GM18861 (cell line): ENCODE measurements around the gene RNF40.
A peak's percentile ranks its signal among the peaks of the same experiment; 100 is the strongest.
"Not testable (repeated sequence)": the region's sequence is repeated elsewhere in the genome, so short reads cannot be mapped to it uniquely, and the experiment has no call there.

ENCODE experiments used
- ATAC-seq: cut with Tn5 transposase; IDR thresholded peaks from one replicate; pipeline ENCODE4 v1.9.1; 2021; ENCODE audit not compliant: unreplicated experiment

The RNF40 gene

DNA sequence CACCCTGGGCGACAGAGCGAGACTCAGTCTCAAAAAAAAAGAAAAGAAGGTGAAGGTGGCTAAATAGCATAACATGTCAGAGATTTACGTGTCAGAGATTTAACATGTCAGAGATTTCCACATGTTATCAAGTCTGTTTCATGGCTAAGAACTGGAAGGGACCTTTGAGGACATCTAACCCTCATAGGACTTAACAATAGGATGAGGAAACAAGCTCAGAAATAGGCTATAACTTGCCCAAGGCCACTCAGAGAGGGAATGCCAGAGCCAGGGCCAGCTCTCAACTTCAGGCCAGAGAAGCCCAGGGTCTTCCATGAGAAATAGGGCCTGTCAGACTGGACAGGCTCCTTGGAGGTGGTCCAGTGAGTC is 51.7 kb downstream of the RNF40 start:
- ATAC-seq, result peak; percentile 5

DNA sequence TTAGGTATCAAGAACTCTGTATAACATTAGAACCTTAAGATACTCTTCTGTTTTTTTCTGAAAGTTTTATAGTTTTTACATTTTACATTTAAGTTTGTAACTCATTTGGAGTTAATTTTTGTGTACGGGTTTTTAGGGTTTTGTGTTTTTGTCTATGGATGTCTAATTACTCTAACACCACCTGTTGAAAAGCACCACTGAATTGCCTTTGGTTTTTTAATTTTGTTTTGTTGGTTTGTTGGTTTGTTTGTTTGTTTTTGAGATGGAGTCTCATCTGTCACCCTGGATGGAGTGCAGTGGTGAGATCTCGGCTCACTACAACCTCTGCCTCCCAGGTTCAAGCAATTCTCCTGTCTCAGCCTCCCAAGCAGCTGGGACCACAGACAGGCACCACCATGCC is 54.6 kb downstream of the RNF40 start:
- no peak for ATAC-seq

DNA sequence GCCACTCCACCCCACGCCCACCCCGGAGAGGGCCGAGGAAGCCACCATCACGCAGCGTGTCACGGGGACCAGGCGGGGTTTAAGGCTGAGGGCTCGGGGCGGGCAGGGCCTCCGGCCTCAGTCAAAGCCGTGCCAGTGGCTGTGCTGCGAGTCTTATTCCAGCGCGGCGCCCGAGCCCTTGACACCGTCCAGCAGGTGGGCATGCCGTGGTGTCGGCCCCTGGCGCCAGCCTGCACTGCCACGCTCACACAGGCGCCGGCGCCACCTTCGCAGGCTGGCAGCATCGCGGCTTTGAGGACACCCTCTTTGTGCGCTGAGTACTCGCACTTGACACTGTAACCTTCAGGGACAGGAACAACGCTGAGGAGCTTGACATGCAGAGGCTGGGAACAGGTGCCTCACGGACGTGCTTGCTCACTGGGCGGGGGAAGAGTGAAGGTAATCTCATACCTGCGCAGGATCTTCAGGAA is 58.9 kb downstream of the RNF40 start:
- ATAC-seq, result no peak

DNA sequence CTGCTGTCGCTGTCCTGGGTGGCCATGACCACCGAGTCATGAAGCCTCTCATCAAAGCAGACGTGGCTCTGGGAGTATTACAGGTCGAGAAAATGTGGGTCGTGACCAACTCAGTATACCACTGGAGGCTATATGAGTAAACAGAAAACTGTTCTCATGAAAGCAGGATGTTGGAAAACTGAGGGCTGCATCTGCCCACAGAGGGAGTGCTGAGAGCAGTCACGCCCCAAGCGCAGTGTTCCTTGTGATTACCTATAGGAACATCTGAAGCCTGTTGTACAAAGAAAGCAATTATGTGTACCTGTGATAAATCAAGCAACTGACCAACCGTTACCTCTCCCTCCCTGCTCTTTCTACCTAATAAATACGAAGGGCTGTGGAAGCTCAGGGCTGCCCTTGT is 59.3 kb downstream of the RNF40 start:
- ATAC-seq, result not testable (repeated sequence)

DNA sequence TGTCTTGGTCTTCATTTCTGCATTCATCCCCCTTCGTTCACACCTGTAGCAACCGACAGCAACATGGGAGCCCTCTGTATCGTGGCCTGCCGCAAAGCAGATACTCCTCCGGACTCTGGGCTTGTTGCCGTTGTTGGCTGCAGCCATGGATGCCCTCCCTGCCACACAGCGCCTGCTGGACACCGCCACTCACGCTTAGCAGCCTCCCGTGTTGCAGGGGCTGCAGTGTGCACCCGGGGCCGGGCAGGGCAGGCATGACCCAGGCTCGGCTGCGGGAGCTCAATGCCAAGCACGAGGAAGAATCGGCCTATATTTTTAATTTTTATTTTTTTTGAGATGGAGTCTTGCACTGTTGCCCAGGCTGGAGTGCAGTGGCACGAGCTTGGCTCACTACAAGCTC is 59.8 kb downstream of the RNF40 start:
- ATAC-seq, result no peak
